HG03045 (cell line): ENCODE data around the gene ZDHHC12.

Source experiments
- ATAC-seq: cut with Tn5 transposase; IDR thresholded peaks from one replicate; pipeline ENCODE4 v1.9.1; 2021; ENCODE audit warnings: mild to moderate bottlenecking, moderate library complexity; ENCODE audit not compliant: unreplicated experiment

ZDHHC12 gene

DNA sequence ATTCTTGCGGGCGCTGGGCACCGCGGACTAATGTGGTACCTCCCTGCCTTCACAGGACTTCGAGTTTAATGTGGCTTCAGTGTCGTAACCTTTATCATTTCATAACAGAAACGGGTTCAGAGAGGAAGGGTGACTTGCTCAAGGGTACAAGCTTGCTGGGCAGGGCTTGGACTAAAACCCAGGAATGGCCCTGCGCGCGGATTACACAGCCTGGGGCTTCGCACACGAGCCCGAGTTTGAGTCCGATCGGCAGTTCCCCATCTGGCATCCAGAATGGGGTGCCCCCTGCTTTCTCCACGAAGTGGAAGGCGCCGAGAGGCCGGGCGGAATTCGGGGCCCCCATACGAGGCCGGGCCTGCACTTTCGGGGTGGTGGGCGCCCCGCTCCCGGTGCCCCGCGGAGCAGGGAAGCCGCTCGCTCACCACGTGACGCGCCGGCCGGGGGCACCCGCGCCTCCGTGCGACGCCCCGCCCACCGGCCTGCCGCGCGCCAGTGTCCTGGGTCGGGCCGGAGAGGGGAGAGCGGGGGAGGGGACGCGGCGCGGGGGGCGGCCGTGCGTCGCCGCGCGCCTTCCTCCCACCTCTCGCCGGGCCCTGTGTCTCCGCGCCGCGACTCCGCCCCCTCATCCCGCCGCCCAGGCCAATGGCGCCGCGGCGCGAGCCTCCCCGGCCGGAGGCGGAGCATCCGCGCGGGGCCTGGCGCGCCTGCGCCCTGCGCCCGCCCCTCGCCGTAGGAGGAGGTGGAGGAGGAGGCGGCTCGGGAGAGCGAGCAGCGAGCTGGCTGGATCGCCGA is 35.2 kb downstream of the ZDHHC12 start, which contains the start of gene SET:
Gene SET (plus strand): TSS at position 722 of the 792 bp plus-strand sequence. CDS start 361 bp downstream, outside the sequence.
- ATAC-seq = peak; percentile 71

DNA sequence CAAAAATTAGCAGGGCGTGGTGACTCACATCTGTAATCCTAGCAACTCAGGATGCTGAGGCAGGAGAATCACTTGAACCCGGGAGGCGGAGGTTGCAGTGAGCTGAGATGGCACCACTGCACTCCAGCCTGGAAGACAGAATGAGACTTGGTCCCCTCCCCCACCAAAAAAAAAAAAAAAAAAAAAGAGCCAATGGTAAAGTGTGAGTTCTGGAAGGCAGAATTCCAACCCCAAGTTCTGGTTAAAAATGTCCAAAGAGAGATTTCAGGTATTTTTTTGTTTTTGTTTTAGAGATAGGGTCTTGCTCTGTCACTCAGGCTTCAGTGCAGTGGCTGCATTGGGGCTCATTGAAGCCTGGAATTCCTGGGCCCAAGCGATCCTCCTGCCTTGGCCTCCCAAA is 36.5 kb downstream of the ZDHHC12 start:
- no peak for ATAC-seq

DNA sequence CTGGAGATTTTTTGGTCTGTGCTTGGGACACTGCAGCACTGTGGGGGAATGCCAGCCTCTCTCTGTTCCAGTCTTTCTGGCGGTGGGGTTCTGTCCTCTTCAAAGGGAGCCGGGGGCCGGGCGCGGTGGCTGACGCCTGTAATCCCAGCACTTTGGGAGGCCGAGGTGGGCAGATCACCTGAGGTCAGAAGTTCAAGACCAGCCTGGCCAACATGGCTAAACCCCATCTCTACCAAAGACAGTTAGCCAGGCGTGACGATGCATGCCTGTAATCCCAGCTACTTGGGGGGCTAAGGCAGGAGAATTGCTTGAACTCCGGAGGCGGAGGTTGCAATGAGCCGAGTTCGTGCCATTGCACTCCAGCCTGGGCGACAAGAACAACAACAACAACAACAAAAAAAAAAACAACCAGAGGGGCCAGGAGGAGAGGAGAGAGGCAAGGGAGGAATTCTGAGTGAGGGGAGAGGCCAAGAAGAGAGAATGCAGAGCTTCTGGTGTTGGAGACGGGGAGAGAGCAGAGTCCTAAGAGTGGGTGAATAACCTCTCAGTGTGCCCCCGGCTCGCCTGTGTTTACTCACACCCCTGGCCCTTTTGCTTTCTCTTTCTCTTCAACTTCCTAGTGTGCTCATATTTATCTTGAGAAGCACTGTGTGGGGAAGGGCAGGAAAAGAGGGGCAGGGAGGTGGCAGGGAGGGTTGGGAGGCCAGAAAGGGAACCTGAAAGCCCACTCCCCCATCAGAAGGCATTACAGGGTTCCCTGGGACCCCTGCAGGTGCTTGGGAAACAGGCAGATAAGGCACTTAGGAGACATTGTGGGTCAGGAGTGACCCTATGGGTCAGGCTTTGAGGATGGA is 38.1 kb downstream of the ZDHHC12 start:
- no peak for ATAC-seq

DNA sequence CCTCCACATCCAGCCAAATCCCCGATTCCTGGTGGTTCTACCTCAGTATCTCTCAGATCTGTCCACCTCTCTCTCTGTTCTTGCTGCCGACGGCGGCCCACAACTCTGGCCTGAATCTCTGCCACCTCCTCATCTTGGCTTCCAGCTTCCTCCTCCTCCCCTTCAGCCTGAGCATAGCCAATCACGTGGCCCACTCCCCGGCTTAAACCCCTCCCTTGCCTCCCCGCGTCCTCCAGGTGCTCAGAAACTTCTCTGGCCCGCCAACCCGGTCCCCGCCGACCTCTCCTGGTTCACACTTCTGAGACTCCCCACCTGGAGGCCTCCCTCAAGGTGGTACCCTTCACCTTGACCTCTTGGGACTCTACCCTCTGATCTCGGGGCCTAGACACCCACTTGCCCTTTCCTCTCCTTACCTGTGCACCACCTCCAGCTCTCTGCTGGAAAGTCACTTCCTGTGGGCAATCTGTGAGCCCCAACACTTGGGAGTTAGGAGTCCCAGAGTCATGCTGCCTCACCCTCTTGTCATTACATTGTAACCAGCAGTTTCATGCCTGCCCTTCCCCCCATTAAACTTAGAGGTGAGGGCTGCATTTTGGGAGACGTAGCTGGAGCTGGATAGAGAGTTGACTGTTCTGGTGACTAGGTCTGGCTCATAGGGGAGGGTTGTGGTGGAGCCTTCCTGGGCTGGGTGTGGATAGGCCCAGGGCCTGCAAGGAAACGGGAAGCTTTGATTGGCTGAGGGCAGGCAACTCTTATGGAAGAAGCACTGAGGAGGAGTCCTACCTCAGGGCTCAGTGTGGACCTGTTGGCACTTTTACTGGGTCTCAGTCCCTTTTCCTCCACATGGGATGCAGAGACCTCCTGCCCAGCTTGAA is 39.4 kb downstream of the ZDHHC12 start:
- ATAC-seq = no peak

DNA sequence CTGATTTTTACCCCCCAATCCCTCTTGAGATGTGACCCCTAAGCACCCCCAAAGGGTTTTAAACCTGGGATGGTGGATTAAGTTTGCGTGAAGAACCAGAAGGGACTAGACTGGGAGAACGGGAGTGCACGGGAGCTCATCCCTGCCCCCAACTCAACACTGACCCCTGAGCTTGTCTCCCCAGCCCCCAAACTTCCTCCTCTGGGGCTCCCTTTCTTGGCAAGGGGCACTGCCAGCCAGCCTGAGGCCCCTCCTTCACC is 39.9 kb downstream of the ZDHHC12 start:
- no peak for ATAC-seq

DNA sequence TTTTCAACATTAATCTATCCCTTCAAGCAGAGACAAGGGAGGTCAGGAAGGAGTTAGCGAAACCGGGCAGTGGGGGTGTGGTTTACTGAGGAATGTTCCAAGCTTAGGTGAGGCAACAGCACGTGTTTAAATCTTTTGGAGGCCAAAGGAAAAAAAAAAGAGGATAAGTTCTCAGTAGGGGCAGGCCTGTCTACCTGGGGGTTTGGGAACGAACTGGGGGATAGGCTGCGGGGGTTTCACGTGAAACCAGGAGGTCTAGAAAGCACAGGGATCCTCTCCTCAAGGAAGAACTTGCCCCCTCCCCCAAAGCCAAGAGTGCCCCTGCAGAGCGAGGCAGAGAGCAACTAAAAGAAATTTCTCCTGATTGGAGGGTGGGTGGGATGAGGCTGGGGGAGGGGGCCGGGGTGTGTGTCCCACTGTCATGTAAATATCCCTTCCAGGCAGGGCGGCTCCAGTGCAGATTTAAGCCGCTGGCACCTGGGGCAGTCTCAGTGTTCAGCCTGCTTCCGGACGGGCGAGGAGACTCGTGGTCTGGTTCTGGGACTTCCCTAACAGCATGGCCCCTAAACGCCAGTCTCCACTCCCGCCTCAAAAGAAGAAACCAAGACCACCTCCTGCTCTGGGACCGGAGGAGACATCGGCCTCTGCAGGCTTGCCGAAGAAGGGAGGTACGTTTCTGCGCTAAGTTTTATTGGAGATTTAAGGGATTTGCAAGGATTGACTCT is 40.4 kb downstream of the ZDHHC12 start:
- ATAC-seq = no peak

DNA sequence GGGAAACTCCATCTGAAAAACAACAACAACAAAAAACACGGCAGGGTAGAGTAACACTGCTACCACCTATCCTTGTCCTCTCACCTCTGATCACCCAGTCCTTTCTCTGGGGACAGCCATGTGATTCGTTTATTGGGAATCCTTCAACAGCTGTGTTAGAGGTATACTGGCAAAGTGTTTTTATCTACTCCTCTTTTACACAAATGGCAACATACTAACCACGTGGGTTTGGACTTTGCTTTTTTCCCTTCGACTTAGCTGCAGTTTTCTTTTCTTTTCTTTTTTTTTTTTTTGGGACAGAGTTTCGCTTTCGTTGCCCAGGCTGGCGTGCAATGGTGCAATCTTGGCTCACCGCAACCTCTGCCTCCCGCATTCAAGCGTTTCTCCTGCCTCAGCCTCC is 46.1 kb downstream of the ZDHHC12 start:
- no peak for ATAC-seq

DNA sequence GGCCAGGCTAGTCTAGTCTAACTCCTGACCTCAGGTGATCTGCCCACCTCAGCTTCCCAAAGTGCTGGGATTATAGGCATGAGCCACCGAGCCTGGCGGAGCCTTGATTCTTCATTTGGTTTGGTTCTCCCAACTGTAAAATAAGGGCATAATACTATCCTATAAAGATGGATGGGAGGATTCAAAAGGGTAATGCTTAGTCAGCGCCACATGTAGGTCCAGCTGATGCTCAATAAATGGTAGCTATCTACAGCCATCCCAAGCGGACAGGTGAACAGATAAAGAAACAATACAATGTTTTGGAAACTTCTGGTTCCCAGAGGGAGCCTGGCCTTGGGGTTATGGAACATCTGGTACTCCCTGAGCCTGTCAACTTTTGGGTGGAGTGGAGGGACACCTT is 48.5 kb downstream of the ZDHHC12 start:
- no peak for ATAC-seq
